Cardiac septum (tissue), 1 donor: ENCODE results near the gene SERGEF. TPM values are rescaled to one million over a fixed set of nuclear protein-coding genes. Genes with fewer than 3 reads are reported as not detected.
"Not testable (repeated sequence)": the region's sequence is repeated elsewhere in the genome, so short reads cannot be mapped to it uniquely, and the experiment has no call there.

Experiments used
- DNase-seq: peaks from one replicate; pipeline ENCODE4 v3.0.0-alpha.2; 2020; ENCODE audit warnings: low spot score
- intact Hi-C: fragments of 100-400 bp; cut with DNase I; formaldehyde crosslinking; loops from one replicate; pipeline ENCODE4 v1.14.0; 2022
- total RNA-seq: library from RNA; stranded (reverse); fragmentation: NEBNext Ultra II Directional; extraction: Animal tissue kit (Norgen Biotek cat#: 25700); gene quantifications from one replicate; pipeline ENCODE4 v1.2.1, GENCODE V29; 2021
- donor health status: DM: no; HTN: no; CAD: no.

SERGEF gene
- total RNA-seq, 1 donor from 2014 or later, result 22.4 TPM

DNA sequence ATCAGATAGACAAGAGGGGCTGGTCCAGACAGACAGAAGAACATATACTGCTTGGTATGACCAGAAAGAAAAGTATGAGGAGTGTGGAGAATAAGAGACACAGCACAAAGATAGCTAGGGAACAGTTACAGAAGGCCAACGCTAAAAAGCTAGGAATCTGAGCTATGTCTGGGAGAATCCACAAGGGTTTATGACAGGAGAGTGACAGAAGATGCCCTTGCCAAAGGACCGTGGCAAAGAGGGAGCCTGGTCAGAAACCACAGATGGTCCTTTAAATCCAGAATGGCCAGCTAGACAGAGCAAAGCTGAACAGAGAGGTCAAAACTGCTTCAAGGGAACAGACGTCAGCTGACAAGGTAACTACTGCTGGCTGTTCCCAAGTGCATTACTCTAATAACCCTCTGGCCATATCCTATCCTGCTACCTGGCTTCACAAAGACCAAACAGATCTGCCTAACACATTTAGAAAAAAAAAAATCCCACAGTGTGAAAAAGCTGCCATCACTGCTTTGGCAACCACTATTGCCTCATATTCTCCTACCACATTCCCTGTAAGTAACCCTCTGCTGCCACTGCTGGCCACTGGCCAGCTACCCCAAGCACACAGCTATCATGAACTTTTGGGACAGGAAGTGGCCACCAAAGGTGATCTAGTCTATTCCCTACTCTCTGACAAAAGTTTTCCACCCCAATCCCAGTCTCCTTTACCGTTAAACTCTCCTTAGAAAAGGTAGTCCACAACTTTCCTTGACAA is 7.3 kb downstream of the SERGEF start:
- DNase-seq, result no peak
- intact Hi-C loops, result no loop called here

- intact Hi-C loops, result no loop called here
- no peak for DNase-seq
These were observed 11.7 kb downstream of the SERGEF start for GRCh38 chr11:18001191-18001590.

DNA sequence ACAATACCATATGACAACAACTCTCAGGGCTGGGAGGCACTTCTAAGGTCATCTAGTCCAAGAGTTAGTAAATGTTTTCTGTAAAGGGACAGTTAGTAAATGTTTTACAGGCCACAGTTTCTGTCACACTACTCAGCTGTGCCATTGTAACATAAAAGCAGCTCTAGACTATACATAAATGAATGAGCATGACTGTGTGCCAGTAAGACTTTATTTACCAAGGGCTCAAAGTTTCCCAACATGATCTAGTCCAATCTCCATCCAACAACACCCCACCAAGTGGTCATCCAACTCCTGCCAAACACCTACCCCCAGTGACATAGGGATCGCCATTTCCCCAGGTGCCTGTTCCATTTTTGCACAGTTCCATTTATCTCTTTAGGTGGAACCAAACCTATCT is 12.1 kb downstream of the SERGEF start:
- DNase-seq, result no peak
- intact Hi-C loops, result no loop called here

GRCh38 chr11:18000128-18000527 is 12.7 kb downstream of the SERGEF start:
- intact Hi-C loops, DNase-seq: not testable (repeated sequence)

DNA sequence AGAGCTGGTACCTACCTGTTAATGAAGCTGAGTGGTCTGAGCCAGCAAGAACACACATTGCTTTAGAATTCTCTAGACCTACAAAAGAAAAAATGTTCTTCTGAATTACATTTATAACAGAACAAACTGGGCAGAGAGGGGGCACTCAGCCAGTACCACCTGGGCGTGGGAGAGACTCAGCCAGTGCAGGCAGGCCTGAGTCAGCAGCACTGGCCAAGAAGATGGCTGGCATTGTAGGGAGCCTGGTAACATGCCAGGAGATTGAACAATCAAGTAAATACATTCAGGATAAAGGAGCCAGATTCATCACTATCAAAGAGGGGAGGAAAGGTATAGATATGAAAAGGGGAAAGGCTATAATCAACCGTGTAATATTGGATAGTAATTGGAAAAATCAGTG is 19.9 kb downstream of the SERGEF start:
- intact Hi-C loops, result loop anchor here (5.0 kb wide), 1 partner anchor 114 kb away; the partner anchor contains the start of gene SAAL1

DNA sequence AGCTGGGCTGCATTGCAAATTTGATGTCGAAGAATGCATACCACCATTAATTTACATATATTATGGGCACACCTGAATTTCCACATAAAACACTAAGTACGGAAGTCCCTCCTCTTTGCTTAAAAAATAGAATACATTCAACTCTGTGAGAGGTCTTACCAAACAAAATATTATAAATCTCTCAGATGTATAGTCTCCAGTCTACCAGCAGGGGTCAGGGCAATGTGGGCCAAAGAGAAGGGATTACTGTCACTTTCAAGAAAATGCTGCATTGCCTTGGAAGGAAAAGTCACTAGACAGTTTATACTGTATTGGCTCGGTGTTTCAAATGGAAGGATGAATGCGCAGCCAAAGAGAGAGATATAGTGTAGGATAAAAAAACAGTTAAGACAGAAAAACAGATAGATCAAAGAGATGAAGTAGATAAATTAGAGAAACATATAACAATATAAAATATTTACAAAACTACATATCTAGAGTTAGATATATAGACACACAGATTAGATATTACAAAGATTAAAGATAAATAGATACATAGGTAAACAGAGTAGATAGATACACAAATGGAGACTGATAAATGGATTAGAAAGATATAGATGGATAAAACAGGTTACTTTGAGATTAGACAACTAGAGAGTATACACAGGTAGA is 20.9 kb downstream of the SERGEF start:
- DNase-seq, result no peak
- intact Hi-C loops, result loop anchor here (5.0 kb wide), 1 partner anchor 115 kb away; the partner anchor contains the start of gene SAAL1

More for the DNA sequence above, 19.9 kb downstream of the SERGEF start:
- no peak for DNase-seq

DNA sequence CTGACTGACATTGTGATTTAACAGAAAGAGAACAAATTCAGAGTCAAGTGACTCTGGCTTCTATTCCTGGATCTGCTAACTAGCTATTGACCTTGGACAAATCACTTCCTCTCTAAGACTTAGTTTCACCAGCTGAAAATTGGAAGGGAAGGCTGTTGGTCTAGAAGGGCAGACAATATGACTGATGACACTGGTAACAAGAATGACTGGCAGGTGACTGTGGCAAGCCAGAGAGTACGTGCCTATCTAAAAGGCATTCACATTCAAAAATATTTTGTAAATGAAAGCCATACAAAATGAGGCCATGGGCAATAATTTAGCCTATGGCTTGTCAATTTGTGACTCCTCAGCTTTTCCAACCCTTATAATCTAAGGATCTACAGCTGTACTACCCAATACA is 23.5 kb downstream of the SERGEF start:
- intact Hi-C loops, result no loop called here
- no peak for DNase-seq

DNA sequence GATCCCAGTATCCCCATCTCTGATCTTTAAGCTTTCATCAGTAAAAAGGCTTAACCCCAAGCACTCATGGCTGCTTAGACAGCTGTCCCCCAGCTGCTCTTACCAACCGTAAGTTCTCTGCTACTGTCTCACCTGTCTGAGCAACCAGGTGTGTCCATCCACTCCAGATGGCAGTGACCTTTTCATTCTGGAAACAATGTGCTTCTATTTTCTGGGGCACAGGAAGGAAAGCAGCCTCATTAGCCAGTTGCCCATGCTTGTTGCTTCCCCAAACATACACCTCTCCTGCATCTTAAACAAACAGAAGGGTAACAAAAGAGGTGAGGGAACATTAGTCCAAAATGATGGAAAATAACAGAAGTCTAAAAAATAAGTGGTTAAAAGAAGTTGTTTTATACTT is 24.4 kb downstream of the SERGEF start:
- intact Hi-C loops, result no loop called here
- DNase-seq, result no peak

GRCh38 chr11:17987826-17988225 is 25.0 kb downstream of the SERGEF start:
- intact Hi-C loops, result no loop called here
- no peak for DNase-seq

GRCh38 chr11:17986711-17987220 is 26.1 kb downstream of the SERGEF start:
- intact Hi-C loops, result no loop called here
- DNase-seq, result no peak

DNA sequence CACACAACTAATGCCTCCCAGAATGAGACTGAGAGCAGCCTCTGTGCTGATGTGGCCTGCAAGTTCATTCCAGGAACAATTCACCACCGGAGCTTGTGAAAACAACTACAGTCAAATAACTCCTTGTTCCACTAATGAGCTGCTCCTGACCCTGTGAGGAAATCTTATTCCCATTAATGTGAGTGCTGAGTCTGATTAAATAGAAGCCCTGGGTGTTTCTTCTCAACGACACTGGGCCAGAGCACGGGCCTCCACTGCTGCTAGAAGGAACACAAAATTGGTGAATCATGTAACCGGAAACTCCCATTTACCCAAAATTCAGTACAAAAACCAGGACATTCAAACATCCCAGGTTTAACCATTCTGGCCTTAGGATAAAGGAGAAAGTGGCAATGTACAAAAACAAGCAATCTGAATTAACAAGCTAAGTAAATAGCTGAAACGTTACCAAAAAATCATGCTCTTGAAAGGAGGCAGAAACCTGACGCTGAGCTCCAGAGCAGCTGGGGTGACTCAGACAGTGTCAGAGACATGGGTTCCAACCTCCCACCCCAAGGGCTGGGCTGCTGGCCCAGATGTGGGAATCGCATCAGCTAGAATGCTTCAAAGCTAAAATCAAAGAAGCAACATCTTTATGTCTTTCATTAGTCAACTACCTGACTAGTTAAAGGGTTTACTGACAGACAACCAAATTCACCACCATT is 26.7 kb downstream of the SERGEF start:
- DNase-seq, result no peak
- intact Hi-C loops, result no loop called here

GRCh38 chr11:17985517-17985916 is 27.3 kb downstream of the SERGEF start:
- intact Hi-C loops, result no loop called here
- no peak for DNase-seq

GRCh38 chr11:17983569-17983968 is 29.3 kb downstream of the SERGEF start:
- DNase-seq, result no peak
- intact Hi-C loops, result no loop called here

DNA sequence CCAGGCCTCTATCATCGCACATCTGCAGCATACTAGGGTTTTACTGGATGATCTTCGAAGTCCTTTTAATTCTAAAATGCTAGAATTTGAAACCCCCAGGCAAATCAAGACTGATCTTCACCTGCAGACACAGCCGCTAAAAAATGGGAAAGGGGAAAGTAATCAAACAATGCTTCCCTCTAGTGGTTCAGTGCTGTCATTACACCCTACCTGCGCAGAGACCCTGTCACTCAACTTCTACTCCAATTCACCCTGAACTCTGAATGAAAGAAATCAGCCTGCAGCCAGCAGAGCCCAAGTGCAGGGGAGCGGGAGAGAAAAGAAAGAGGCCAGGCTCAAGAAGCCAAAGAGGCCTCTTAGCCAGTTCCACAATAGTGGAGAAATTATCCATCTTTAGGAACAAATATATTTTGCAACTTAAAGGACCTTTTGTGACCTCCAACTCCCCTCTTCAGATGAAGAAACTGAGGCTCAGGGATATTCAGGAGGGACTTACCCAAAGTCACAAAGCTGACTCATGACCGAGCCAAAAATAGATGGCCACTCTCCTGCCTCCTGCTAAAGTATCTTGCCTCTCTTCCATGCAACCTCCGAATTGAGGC is 33.0 kb downstream of the SERGEF start:
- no peak for DNase-seq
- intact Hi-C loops, result loop anchor here (1.0 to 5.0 kb wide), 4 partner anchors 153 to 381 kb away; no protein-coding TSS in a partner anchor

- DNase-seq, result no peak
- intact Hi-C loops, result loop anchor here (1.0 to 5.0 kb wide), 4 partner anchors 151 to 380 kb away; no protein-coding TSS in a partner anchor
These were observed 34.1 kb downstream of the SERGEF start for GRCh38 chr11:17978553-17979287.

GRCh38 chr11:17976651-17977050 is 36.2 kb downstream of the SERGEF start:
- no peak for DNase-seq
- intact Hi-C loops, result loop anchor here (5.0 kb wide), 1 partner anchor 149 kb away; no protein-coding TSS in a partner anchor

DNA sequence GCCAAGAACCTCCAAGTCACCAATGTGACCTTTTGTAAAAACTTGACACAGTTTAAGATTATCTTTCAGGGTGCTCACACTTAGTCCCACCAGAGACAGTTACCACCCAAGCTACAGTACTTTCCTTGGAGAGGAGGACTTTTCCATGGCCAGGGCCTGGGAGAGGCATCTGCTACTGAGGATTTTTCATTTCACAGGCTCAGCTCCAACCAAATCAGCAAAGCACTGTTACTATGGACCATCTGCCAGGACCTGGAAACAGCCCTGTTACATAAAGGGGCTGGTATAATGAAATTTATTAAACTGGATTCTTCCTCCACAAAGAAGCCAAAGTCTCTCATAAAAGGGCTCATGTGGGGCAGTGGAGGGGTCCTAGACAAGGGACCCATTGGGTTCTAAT is 38.6 kb downstream of the SERGEF start:
- intact Hi-C loops, result no loop called here
- no peak for DNase-seq

DNA sequence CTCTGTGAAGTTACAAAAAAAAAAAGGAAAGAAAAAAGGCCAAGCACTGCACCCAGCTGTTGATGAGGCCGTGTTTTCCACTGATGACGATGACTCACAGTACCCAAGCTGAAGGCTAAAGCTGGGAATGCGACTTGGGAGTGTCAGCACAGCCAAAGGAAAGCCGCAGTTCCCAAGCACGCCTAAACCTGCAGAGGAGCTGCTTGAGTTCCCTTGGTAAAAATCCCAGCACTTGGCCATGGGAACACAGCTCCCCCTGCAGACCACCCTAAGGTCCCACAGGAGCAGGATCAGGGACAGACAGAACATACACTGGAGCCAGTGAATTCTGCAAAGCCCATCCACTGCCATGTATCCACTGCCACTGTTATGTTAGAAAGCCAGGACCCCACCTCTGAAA is 39.9 kb downstream of the SERGEF start:
- intact Hi-C loops, result no loop called here
- DNase-seq, result no peak

- intact Hi-C loops, result no loop called here
- no peak for DNase-seq
These were observed 44.6 kb downstream of the SERGEF start for GRCh38 chr11:17968206-17968605.
